ENCODE data around the gene NDUFV3. TPM values are rescaled to one million over a fixed set of nuclear protein-coding genes. Genes with fewer than 3 reads are reported as not detected.

NDUFV3 gene
- total and polyA plus RNA-seq, 2 of the 8 experiments (the other 6 are each of a cell fraction or from before 2014, with no cell fraction given) = 17.0 to 44.4 TPM

GRCh38 chr21:42956824-42957630, 63.9 kb downstream of the NDUFV3 start:
- Histone ChIP-seq H3K36me3 (ENCODE audit: control insufficient read depth in 2 of 4, insufficient read depth in 4 of 4, low read length in 3 of 4) (no peaks in the 10 kb centered on the region), H3K27ac (ENCODE audit: low read depth, low read length) (peak overlapping the region; percentile 86), H3K9ac (replicated peaks in 1 of 4; ENCODE audit: extremely low read depth in 1 of 4, low read depth in 3 of 4, low read length in 3 of 4) (no peak overlapping the region; a peak in 1 of 7 replicates), H4K5ac (ENCODE audit: insufficient read length, low read depth, low read length) (peak overlapping the region; percentile 79), H3K9me3 (ENCODE audit: insufficient read depth in 2 of 2, low read depth in 1 of 2, low read length in 1 of 2) (no peaks in the 10 kb centered on the region), H3K14ac (ENCODE audit: insufficient read length) (no peak overlapping the region), H2BK15ac (ENCODE audit: low read length) (no peak overlapping the region), H2AK5ac (ENCODE audit: low read depth, low read length) (peak overlapping the region; percentile 90; the same call in 1 of the 2 replicates), H3K23ac (ENCODE audit: insufficient read length) (no peak overlapping the region), H3K18ac (ENCODE audit: extremely low read depth, low read length) (peak overlapping the region; percentile 21), H4K20me1 (replicated peaks in 1 of 2; ENCODE audit: control insufficient read depth in 1 of 2, insufficient read depth in 2 of 2, low read length in 2 of 2) (no peaks in the 10 kb centered on the region), H3K4ac (replicated peaks; ENCODE audit: insufficient read length, low read depth, low read length) (no peak overlapping the region), H3K23me2 (ENCODE audit: low read depth, low read length) (no peaks in the 10 kb centered on the region), H3K27me3 (replicated peaks in 1 of 4; ENCODE audit: control insufficient read depth in 3 of 4, extremely low read depth in 1 of 4, insufficient read depth in 3 of 4, low read length in 3 of 4) (no peaks in the 10 kb centered on the region), H3K79me1 (ENCODE audit: low read depth, low read length) (no peaks in the 10 kb centered on the region), H2BK5ac (ENCODE audit: low read depth, low read length) (peak overlapping the region; percentile 98), H3K79me2 (ENCODE audit: control insufficient read depth in 1 of 2, insufficient read depth in 2 of 2, low read length in 2 of 2) (no peaks in the 10 kb centered on the region), H3K4me2 (ENCODE audit: insufficient read depth in 1 of 2, low read depth in 2 of 2, low read length in 2 of 2) (peak overlapping the region; percentile 12 to 55; a peak in 2 of 4 replicates), H3K4me3 (ENCODE audit: extremely low read depth in 1 of 4, insufficient read depth in 2 of 4, low read depth in 3 of 4, low read length in 4 of 4) (peak overlapping the region in 1 of 4 experiments; percentile 26; a peak in 1 of 8 replicates), H3K56ac (replicated peaks; ENCODE audit: insufficient read length, low read depth, low read length) (peak overlapping the region; percentile 32), H2BK12ac (ENCODE audit: low read depth, low read length) (peak overlapping the region; percentile 30; the same call in 1 of the 2 replicates), H4K8ac (ENCODE audit: extremely low read depth, insufficient read depth, low read length) (no peak overlapping the region), H2BK120ac (replicated peaks; ENCODE audit: low read depth, low read length) (peak overlapping the region; percentile 96), H3K4me1 (replicated peaks in 1 of 4; ENCODE audit: control insufficient read depth in 3 of 4, insufficient read depth in 4 of 4, low read length in 3 of 4) (peaks cover 9 to 25% (median 17%) of the 10 kb centered on the region in 4 experiments), H4K91ac (replicated peaks; ENCODE audit: insufficient read length, low read length) (peak overlapping the region; percentile 100), H2AFZ (ENCODE audit: low read length) (no peak overlapping the region), H2BK20ac (ENCODE audit: low read length) (no peak overlapping the region)
- ChIA-PET POLR2A (ENCODE audit: partially characterized antibody) (interaction anchor here (0.6 to 5.6 kb wide), 17 partner anchors 8 to 78 kb away, joined by 3 to 37 read pairs (median 4); partner anchors contain the start of genes ERVH48-1 and PKNOX1), CTCF (ENCODE audit: partially characterized antibody) (interaction anchor here (0.6 to 2.7 kb wide), 6 partner anchors 9 to 26 kb away, joined by 3 to 9 read pairs (median 3); no protein-coding TSS in a partner anchor)
- peak; percentile 67 to 82 for DNase-seq (ENCODE audit: low read depth in 1 of 2, low spot score in 2 of 2)
- FAIRE-seq = peak; percentile 63
- 14% methylated on average over 11 of the region's 13 CpGs; no CpG with 5 or more reads in 1 of the 2 experiments for WGBS, 2 experiments (ENCODE audit: extremely low coverage in 1 of 2, insufficient coverage in 1 of 2, insufficient read length in 1 of 2, insufficient replicate concordance in 2 of 2, low coverage in 1 of 2, low lambda C conversion rate in 2 of 2, missing lambda C conversion rate in 1 of 2)
- TF ChIP-seq KDM1A (IDR thresholded peaks at IDR 0.05; ENCODE audit: borderline replicate concordance, low read length) (peak; percentile 33; the same call in 1 of the 2 replicates), CTCF (IDR thresholded peaks at IDR 0.05; ENCODE audit: control extremely low read depth in 1 of 3, insufficient read depth in 1 of 3, low read depth in 1 of 3, low read length in 3 of 3) (no peak), BACH1 (IDR thresholded peaks at IDR 0.05; ENCODE audit: low read length) (no peak), BRCA1 (IDR thresholded peaks at IDR 0.05; ENCODE audit: low read depth, low read length) (no peak), BCL11A (IDR thresholded peaks at IDR 0.05; ENCODE audit: low read depth in 2 of 2, low read length in 2 of 2) (no peak), KDM5A (IDR thresholded peaks at IDR 0.05; ENCODE audit: low read length) (no peak)
- TF ChIP-seq, protein P1, sequence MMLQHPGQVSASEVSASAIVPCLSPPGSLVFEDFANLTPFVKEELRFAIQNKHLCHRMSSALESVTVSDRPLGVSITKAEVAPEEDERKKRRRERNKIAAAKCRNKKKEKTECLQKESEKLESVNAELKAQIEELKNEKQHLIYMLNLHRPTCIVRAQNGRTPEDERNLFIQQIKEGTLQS (IDR thresholded peaks at IDR 0.05; ENCODE audit: insufficient read depth, low read depth, low read length) = no peak

Measured in H1 (cell line).